Cerebellar cortex (tissue), 1 donor: ENCODE results near the gene PML.

Experiments
- DNase-seq: peaks from one replicate; pipeline ENCODE4 v3.0.0-alpha.2; 2015; ENCODE audit warnings: low spot score

PML gene

DNA sequence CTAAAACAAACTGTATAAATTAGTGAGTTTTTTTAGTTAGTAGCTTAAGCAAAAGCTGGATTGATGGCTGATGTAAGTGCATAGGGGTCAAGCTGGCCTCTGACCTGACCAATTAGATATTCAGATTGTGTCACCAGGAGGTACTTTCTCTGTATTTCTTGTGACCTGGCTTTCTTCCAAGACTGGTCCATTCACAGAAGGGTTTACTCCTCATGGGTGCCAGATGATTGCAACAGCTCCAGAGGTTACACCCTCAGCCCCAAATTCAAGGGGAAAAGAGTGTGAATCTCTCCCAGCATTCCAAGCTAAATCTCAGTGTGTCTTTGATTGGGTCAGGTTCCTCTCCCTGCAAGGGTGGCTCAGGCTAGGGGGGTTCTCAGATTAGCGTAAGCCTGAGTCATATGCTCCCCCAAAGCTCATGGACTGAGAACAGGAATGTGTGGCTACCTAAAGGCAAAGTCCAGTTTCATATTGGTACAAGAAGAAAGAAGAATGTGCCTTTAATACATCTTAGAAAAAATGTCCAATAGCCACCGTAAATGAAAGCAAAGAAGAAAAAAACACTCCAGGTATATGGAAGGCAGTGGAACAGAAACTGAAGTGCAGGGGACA lies 16.5 kb downstream of the PML start:
- DNase-seq, result no peak

DNA sequence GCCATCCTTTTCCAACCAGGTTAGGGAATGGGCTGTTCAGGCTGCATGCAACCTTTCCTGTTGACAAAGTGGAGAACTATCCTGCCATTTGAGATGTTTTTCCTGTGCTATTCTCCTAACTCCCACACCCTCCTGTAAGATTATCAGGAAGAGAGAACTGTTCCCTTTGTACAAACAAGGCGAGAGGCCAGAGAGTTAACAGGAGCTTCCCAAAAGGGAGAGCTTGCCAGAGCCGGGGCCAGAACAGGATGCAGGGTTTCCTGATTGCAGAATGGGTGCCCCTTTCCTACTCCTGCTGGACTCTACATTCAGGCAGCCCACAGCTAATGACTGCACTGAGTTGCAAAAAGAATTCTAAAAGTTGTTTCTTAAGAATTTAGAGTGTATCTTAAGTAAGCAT lies 17.1 kb downstream of the PML start:
- DNase-seq, result no peak

DNA sequence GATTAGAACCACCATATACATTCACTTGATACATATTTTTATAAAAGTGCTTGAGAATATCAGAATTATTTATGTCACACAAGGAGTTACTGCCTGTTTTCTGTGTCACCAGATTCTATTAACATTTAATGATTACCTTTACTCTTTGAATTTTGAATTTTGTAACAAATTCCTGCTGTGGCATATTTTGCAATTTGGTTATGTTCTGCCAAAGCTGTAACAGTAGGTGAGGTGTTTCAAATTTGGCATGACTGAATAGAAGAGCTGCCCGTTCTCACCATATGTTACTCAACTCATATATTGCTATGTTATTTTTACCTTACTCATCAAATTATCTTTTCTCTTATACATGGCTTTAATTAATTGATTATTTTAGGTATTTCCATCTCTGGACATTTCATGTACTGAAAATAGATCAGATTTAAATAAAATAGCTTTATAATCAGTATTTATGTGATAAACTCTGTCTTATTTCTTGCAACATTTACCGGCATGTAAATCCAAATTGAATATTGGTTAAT lies 18.9 kb downstream of the PML start:
- no peak for DNase-seq

DNA sequence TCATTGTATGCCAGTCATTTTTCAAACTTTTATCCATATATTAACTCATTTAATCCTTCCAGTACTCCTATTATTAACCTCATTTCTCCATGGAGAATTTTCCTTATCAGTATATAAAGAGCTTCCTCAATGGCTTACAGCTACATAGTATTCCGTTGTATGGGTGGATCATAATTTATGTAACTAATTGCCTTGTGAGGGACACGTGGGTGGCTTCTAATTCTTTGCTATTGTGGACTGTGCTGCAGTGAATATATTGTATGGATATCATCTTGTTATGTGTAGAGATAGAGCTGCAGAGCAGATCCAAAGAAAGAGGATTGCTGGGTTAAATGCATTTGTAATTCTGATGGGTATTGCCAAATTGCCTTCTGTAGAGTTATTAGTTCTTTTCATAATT lies 25.2 kb downstream of the PML start:
- no peak for DNase-seq

DNA sequence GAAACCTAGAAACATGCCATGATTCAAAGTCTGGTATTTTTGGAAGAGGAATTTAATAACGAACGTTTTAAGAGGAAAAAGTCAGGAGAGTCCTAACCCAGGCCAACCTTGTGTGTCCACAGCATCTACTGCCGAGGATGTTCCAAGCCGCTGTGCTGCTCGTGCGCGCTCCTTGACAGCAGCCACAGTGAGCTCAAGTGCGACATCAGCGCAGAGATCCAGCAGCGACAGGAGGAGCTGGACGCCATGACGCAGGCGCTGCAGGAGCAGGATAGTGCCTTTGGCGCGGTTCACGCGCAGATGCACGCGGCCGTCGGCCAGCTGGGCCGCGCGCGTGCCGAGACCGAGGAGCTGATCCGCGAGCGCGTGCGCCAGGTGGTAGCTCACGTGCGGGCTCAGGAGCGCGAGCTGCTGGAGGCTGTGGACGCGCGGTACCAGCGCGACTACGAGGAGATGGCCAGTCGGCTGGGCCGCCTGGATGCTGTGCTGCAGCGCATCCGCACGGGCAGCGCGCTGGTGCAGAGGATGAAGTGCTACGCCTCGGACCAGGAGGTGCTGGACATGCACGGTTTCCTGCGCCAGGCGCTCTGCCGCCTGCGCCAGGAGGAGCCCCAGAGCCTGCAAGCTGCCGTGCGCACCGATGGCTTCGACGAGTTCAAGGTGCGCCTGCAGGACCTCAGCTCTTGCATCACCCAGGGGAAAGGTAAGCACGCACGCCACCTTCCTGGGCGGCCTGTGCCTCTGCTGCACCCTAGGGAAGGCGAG lies 28.4 kb downstream of the PML start:
- DNase-seq, result no peak

DNA sequence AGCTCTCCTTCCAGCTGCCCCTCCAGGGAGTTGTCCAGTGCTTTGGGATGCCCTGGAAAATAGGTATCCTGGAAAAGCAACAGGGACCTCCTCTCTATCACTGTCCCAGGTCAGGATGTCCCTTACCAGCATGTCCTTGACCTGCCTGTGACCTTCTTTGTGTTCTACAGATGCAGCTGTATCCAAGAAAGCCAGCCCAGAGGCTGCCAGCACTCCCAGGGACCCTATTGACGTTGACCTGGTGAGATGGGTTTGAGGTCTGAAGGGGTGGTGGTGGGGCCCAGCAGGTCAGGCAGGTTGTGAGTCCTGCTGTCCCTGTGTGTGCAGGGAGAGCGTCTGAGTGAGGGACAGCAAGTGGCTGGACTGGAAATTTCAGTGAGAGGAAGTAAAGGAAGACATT lies 30.2 kb downstream of the PML start:
- DNase-seq, result no peak

DNA sequence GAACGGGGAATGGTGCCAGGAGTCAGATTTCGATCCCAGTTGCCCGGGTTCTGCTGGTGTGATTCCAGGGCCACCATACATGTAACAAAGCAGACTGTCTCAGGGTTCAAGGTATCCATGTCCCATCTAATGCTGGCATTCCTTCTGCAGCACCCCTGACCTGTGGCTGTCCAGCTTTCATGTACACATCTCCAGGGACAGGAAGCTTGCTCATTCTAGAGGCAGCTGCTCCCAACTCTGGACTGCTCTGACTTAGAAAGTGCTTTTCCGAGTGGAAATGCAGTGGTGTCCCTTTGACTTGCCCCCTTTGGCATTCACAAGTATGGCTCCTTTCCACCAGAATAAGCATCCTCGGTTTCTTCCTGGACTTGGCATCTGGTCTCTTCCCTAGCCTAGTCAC lies 30.9 kb downstream of the PML start:
- DNase-seq, result no peak

DNA sequence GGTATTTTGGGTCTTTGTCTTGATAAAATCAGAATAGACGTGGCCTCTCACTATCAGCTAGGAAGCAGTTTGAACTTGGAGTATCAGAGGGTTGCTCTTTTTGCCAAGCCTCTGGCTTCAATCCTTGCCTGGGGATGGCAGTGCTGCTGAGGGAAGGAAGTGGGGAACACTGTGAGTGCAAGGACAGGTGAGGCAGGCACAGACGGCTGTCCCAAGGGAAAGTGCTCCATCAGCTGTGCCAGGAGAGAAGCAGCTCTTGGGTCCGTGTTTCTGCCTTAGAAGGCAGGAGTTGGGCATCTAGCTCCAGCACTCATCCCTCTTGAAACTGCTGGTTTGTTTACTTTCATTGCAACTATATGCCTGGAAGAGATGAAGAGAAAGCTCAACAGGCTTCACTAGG lies 33.2 kb downstream of the PML start:
- DNase-seq, result no peak

DNA sequence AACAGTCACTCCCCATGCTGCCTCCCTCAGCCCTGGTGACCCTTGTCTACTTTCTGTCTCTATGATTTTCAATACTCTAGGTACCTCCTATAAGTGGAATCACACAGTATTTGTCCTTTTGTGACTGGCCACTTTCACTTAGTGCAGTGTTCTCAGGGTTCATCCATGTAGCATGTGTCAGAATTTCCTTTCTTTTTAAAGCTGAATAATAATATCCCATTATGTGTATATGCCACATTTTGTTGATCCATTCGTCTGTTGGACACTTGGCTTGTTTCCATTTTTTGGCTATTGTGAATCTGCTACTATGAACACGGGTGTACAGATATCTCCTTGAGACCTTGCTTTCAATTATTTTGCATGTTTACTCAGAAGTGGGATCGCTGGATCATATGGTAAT lies 34.1 kb downstream of the PML start:
- no peak for DNase-seq

DNA sequence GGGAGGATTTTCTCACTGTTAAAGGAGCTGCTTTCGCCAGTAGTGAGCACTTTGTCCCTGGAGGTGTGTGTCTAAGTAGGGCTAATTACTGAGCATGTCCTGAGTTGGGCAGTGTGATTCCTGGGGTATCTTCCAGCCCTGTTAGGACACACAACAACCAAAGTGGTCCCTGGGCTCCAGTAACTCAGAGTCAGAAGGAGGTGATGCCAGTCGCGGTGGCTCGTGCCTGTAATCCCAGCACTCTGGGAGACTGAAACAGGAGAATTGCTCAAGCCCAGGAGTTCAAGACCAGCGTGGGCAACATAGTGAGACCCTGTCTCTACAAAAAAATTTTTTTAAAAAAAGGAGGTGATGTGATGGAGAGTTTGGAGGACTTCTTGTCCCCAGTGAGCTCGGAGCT lies 37.5 kb downstream of the PML start:
- no peak for DNase-seq

DNA sequence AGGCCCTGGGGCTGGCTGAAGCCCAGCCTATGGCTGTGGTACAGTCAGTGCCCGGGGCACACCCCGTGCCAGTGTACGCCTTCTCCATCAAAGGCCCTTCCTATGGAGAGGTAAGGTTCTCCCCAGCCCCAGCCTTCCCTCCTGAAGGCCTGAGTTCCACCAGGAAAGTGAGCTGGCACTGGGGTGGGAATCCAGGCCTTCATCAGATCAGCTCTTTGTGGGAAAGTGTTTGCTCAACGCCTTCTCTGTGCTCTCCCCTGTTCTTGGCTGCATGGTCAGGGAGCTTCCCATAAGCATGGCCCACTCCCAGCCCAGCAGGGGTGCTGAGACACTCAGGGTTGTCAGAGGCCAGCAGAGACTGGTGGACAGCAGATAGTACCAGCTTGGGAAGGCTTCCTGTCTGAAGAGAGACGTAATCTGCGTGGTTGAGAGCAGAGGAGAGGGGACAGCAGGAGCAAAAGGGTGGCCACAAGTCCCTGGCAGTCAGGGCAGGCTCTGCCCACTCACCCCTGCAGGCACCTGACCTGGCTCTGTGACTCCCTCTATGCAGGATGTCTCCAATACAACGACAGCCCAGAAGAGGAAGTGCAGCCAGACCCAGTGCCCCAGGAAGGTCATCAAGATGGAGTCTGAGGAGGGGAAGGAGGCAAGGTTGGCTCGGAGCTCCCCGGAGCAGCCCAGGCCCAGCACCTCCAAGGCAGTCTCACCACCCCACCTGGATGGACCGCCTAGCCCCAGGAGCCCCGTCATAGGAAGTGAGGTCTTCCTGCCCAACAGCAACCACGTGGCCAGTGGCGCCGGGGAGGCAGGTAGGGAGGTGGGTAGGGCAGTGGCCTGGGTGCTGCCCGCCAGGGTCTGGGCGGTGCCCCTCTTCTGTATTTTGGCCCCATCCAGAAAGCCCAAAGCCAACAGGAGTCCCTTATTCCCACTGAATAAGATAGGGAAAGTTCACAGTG lies 38.4 kb downstream of the PML start:
- DNase-seq, result no peak

DNA sequence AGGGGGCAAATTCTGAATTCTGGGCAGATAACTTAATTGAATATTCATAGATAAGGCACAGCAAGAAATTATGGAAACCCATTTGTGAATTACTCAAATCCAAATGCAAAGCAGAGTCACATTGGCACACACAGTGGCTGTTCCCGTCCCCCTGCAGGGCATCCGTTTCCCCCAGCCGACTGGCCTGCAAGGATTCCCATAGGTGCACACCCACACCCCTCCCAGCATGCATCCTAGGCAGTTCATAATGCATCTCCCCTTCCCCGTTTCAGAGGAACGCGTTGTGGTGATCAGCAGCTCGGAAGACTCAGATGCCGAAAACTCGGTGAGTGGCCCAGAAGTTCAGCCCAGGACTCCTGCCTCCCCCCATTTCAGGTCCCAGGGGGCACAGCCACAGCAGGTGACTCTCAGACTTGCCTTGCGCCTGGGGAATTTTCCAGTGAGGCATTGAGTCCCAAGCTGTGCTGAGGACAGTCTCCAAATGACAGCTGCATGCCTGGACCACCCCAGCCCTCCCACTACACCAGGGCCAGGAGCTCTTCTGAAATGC lies 39.8 kb downstream of the PML start:
- no peak for DNase-seq

DNA sequence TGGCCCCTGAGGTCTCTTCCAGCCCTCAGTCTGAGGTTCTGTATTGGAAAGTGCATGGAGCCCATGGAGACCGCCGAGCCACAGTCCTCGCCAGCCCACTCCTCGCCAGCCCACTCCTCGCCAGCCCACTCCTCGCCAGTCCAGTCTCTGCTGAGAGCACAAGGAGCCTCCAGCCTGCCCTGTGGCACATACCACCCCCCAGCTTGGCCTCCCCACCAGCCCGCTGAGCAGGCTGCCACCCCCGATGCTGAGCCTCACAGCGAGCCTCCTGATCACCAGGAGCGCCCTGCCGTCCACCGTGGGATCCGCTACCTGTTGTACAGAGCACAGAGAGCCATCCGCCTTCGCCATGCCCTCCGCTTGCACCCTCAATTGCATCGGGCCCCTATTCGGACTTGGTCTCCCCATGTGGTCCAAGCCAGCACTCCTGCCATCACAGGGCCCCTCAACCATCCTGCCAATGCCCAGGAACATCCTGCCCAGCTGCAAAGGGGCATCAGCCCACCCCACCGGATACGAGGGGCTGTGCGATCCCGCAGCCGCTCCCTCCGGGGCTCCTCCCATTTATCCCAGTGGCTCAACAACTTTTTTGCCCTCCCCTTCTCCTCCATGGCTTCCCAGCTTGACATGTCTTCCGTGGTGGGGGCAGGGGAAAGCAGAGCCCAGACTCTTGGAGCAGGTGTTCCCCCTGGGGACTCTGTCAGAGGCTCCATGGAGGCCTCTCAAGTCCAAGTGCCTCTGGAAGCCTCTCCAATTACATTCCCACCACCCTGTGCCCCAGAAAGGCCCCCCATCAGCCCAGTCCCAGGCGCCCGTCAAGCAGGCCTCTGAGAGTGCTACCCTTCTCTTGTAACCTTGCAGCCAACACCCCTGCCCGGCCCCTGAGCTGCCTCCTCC lies 40.9 kb downstream of the PML start:
- no peak for DNase-seq

DNA sequence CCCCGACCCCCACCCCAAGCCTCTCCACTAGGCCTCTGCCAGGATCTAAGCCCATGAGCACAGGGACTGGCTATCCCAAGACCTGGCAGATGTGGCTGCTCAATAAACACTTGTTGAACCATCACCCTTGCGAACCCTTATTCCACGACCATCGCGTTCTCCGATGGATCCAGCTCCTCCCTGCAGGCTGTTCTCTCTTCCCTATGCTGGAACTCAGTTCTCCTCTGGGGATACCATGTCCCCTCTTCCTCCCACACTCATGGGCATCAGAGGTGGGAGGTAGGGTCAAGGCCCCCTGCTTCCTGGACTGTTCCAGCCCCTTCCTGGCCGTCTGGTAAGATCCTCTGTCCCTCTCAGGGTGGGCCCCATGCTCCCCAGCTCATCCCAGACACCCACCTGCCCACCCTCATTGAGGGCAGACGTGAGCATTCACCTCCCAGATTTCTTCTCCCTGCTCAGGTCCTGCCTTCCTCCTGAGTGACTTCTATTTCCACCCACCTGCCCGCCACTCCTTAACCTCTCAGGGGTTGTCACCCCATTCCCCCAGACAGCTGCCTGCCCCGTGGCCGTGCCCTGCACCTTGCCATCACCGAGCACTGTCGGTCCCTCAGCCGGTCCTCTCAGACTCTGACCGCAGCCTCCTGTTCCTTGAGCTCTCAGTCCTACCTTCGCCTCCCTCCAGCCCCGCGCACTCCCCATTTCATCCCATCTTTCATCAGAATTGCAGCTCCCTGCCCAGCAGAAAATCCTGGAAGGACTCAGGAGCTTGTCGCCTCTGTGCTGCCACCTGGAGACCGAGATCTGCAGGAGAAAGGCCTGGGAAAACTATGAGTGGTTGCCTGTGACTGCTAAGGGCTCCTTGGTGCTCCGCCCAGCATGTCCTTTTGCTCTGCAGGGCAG lies 42.0 kb downstream of the PML start:
- DNase-seq, result peak; percentile 69

DNA sequence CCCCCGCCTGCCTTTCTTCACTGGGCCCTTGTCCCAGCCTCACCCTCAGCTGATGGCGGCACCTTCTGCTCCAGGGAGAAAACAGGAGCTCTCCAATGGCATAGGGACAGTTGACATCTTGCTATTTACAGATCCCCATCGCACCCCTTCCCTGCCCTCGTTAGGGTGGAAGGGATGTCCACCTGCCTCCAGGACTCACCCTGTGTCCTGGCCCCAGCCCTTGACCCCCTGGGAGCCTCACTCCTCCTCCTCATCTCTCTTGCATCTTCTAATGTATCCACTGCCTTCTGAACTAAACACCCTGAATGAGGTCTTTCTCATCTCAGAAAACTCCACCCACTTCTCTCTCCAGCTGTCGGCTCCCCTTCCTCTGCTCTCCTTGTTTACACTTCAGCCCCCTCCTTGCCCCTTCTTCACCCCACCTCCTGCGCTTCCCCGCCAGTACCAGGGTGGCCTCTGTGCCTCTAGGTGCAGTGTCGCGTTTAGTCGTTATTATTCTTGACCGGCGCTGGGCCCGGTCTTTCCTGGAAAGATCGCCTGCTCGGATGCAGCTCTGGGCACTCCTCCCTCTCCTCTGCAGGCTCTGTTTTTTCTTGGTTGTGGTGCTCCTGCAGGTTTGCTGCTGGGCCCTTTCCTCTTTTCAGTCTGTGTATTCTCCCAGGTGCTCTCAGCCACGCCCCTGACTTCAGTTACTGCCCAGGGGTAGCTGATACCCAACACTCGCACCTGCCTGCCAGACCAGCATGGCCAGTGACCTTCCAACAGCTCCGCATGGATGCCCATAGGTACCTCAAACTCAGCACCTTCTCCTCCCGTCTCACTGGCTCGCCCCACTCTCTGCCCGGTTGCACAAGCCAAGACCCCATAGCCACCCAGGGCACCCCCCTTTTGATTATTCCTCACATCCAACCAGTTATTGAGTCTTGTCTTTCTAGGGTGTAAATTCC lies 42.9 kb downstream of the PML start:
- DNase-seq, result no peak

DNA sequence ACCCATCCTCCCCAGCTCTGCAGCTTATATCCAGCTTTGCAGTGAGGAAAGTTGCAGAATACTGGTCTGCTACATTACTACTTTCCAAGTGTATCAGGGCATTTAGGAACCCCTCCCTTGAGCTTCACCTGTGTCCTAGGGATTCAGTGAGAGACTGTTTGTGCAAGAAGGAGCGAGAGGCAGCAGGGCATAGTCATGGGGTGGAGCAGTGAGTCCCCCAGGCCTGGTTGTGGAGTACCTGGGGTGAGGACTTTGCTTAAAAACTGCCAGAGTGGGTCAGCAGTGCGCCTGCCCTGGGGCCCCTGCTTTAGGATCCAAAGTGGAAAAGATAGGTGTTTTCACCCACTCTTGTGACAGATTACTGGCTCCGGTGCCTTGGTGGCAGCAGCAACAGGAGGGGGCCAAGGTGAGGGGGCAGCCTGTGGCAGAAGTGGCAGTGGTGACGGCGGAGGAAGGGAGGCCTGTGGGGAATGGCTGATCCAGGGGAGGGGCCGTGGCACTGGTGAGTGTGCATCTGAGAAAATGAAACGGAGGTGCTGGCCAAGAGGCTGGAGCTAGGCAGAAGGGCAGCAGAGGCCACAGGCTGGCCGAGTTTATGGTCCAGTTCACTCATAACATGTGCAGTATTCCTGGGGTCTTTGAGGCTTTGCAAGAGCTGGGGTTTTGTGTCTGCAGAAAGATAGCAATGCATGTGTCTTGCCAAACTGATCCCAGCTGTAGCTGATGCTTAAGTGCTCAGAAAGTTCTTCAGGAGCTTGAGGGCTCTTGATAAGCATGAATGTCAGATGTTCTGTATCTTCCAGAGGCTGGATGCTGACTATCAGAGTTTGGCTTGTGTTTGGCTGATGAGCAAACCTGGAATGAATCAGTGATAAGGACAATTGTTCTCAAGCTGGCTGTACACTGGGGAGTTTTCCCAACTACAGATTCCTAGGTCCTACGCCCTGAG lies 44.5 kb downstream of the PML start:
- DNase-seq, result no peak

DNA sequence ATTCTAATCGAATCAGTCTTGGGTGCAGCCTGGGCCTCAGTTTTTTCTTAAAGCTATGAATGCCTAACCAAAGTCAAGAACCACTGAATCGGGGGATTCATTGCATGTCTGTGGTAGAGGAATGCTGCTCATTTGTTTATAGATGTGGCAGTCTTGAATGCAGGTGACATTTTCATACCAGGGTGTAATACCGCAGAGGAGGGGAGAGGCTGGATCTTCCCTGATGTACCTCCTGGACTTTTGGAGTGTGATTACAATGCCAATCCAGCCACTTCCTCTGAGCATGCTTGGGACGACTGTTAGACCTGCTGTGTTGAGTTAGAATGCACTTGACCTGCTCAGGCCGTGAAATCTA lies 45.1 kb downstream of the PML start:
- no peak for DNase-seq
